Measurements from ENCODE around the gene CEP68.
"Not testable (repeated sequence)": the region's sequence is repeated elsewhere in the genome, so short reads cannot be mapped to it uniquely, and the experiment has no call there.

CEP68 gene

DNA sequence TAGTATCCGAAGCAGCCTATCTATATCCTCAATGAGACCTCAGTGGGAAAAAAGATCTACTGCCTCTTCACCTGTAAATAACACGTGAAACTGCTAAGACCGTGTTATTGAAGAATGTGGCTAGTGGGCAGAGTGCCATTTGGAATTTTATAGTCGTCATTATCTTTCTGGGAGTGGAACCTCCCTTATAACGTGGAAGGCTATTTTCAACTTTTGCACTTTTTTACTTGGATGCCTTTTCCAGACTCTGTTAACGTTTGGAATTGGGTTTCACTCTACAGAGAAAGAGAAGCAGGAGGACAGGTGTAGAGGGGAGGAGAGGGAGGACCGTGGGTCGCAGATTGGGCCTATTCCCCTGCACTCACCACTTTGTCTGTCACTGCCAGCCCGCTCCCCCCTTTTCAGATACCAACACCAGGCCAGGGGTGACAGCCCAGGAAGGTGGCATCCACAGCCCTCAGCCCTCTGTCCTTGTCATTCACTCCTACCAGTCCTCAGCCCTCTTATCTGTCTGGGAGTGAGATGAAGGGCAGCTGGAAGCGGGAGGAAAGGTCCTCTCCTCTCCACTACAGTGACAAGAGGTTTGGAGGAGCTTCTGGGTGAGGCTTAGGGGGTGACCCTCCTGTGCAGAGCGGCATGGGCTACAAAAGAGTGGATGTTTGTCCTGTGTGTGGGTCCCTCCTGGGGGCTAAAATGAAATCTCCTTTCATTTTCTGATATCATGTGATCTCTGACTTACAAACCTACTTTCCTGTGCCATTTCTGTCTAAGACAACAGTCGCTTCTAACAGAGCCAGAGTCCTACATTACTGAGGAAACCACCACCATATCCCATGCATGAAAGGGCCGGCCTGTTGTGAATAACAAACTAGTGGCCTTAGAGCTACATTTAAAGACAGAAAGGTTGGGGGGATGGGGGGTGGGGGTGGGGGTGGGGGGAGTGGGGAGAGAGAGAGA, 23.9 kb upstream of the CEP68 start:
- no peak for DNase-seq

DNA sequence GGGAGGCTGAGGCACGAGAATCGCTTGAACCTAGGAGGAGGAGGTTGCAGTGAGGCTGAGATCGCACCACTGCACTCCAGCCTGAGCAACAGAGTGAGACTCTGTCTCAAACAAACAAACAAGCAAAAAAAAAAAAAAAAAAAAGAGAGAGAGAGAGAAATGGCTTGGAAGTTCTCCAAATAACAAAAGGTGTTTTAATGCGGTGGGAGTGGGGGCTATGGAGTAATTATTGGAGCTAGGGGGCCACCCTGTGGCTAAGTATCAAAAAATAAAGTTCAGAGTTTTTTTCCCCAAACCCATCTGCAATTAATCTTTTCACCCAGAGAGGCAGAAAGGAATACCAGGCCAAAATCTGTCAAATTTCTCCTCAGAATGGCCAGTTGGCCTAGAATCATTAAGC, 23.0 kb upstream of the CEP68 start:
- no peak for DNase-seq

DNA sequence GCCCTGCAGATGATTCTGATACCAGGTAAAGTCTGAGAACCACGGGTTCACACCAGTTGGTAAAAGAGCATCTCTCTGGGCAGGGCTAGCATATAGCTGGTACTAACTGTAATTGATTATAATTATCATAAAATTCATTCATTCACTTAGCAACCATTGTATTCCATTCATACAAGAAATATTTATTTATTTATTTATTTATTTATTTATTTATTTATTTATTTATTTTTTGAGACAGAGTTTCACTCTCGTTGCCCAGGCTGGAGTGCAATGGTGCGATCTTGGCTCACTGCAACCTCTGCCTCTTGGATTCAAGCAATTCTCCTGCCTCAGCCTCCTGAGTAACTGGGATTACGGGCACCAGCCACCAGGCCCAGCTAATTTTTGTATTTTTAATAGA, 22.5 kb upstream of the CEP68 start:
- DNase-seq: not testable (repeated sequence)

DNA sequence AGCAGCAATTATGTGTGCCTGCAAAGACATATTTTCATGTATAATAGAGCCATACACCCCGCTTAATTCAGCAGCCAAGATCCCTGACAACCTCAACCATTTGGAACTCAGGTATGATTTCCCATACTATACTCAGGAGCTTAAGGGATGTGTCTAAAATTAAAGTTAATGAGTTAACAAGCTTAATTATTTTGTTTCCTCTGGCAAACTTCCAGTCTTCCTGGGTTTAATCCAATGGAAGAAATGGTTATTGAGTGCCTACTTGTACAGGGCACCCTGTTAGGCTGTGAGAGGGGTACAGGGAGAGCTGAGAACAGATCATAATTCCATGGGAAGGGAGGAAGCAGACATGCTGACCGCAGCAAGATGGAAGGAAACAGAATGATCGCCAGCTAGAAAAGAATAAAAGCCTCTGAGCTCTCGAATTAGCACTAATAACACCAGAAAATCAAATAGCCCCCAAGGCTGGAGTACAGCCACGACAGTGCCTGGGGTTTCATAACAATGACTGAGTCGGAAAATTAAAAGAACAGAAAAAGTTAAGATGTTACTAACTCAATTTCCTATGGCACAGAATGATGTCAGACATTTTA, 20.8 kb upstream of the CEP68 start:
- DNase-seq: no peak

DNA sequence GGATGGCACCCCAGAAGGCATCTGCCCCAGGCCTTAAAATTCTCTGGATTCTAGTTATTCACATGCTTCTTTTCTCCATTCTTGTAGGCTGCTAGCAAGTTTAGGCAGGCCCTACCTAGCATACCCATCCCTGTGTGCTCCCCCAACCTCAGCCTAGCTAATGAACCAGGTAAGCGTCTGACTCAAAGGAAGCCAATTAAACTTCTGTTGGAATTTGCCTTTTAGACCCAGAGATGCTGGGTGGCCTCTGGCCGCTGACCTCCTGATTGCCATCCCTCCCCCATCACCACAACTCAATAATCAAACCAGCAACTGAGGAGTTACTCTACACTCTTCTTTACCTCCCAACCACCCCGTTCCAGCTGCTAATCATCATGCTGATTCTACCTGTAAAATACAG, 19.0 kb upstream of the CEP68 start:
- DNase-seq: no peak

DNA sequence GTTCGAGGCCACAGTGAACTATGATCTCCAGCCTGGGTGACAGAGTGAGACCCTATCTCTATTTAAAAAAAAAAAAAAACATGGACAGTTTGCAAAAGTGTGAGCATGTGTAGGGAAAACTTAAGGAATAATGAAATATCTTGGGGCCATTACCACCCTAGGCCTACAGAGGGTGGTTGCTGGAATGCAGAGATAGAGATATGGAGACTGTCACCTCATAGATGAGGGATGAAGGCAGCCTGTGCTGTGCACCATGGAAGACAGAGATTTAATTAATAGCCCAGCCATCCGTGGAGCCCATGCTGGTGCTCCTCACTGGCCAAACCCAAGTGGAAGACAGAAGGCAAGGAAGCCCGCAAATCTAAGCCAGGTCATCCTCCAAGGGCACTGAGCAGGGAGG, 16.6 kb upstream of the CEP68 start:
- DNase-seq: no peak

DNA sequence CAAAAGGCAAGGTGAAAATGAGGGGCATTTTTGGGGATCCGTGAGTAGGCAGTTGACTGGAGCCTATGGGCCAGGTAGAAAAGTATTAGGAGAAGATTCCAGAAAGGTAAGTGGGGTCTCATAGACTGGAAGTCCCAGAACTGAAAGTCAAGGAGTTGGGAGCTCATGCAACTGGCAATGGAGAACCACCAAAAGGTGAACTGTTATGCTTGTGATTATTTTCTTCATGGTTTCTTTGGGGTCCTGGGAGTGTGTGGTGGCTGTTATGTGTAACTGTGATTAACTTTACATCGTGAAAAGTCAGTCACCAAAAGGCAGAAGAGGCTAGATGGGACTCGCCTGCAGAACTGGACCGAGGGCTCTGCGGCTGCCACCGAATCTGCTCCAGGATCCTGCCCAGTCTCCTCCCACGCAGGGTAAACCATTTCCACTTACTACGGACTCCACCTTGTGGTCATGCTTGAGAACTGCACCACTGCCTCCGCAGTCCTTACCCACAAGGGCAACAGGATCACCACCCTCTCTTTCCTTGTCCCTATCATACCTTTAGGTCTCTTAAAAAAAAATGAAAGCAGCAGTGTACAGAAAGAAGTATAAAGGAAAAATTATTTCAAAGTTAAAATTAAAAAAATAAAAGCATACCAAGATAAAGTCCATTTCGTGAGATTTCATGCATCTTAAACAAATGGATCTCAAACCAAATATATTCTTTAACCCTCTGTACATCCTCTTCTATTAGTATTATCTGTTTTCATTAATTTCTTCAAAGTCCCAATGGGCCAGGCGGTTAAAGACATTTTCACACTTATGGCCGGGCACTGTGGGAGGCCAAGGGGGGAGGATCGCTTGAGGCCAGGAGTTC, 15.6 kb upstream of the CEP68 start:
- peak; percentile 85 for DNase-seq

DNA sequence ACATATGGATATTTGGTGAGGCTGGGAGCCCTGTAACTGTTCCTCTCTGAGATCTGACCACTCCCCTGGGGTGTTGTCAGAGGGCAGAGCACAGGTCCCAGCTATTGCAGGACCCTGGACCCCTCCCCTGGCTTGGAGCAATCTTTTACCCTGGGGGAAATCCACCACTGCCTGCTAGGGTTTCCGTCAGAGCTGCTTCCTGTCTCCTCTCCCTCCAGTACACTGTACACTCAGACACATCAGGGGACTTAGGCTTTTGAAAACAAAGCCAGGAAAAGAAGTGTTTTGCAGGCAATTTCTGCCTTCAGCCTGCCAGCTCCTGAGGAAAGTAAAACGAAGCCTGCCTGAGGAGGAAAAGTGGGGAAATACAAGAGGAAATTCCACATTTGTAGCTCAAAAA, 13.2 kb upstream of the CEP68 start:
- DNase-seq: no peak

DNA sequence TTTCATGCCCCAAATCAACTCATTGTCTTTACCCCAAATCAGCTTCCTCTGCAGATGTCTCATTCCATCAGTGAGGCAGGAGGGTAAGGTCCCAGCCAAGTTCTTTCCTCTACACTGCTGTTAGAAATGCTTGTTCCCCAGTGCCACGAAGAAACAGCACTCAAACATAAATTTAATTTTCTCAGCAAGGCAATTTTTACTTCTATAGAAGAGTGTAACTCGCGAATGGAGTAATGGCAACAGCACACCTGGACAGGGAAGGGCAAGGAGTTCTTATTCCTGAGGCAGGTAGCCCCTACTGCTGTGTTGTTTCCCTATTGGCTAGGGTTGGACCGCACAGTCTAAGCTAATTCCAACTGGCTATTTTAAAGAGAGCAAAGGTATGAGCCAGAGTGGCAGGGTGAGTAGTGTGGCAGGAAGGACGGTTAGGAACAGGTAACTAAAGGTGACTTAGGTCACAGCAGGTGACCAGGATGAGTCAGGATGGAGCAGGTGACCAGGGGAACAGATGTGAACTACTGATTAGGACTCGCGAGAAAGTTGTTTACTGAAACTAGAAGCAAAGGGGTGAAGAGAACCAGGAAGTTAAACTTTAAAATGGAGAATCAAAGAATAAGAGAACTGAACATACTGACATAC, 12.0 kb upstream of the CEP68 start:
- DNase-seq: no peak

DNA sequence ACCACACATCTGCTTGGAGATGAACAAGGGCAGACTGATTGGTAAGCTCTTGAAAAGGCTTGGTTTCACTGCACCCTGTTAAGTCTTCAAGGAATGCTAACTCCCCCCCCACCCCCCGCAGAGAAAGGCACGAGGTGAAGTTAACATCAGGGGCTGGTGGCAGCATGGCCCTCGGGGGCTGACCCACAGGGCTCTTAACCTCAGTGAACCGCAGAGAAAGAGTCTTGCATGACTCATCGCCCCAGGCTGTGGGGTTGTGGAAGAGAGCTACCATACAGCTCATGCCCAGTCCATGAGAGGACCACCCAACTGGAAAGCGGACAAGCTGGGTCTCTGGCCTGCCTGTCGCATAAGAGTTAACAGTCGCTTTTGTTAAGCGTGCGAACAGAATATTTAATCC, 10.6 kb upstream of the CEP68 start:
- no peak for DNase-seq

DNA sequence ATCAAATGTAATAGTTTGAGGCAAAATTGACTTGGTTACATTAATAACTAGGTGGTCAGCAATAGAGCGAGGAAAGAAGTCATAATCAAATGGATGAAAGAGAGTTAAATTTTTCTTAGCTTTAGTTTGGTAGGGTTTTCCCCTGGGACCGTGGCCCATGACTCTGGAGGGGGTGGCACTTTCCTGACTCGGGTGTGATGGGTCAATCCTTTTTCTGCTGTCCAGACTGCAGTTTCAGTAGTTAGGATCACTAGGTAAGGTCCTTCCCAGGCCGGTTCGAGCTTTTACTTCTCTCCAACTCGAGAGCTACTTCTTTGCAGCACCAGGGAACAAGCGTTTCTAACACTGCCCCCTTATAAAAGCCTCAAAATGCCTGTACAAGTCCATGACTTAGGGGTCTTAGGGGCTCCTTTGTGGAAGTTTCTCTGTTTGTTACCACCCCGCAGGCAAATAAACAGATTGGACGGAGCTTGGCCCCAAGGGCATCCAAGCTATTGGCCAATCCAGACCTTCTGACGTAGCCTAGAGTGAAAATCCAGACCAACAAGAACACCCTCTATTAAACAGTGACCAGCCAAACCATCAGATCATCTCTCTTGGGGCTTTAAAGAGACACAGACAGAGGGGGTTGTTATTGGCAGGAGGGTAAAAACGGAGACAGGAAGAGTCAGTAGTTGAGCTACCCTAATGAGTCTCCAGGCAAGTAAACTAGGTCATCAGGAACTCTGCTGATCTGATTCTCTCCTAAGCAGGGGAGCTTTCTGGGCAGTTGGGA, 9.4 kb upstream of the CEP68 start:
- no peak for DNase-seq

DNA sequence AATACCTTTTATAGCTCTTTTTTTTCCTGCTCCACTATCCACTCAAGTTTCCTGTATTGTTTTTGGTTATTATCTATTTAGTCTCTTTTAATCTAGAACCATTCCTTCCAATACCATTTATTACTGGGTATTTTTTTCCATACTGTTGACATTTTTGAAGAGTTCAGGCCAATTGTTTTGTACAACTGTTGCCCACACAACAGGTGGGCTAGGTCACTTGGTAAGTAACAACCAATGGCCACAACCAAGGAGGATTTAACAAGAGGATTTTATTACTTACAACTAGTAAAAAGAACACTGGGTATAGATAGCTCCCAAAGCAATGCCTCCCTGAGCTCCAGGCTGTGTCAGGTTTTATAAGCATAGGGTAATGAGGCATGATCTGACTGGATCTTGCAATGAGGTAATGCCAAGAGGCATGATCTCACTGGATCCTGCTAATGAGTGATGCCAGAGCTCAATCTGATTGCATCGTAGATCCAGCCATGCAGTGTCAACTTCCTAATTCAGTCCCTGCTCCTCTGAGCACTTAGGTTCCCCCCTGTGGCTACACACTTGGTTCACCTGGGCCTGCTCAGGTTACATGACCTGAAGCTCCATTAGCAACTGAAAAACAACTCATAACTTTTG, 7.1 kb upstream of the CEP68 start:
- DNase-seq: no peak

DNA sequence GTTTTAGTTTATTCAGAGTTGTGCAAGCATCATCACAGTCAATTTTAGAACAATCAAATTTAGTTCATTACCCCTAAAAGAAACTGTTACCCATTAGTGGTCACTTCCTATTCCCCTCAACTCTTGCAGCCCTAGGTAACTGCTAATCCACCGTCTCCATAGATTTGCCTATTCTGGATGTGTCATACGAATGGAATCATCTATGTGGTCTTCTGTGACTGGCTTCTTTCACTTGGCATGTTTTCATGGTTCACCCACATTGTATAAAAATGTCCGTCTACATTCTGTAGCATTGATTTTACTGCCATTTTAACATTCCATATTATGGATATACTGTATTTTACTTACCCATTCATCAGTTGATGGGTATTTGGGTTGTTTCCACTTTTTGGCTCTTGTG, 5.3 kb upstream of the CEP68 start:
- DNase-seq: no peak

DNA sequence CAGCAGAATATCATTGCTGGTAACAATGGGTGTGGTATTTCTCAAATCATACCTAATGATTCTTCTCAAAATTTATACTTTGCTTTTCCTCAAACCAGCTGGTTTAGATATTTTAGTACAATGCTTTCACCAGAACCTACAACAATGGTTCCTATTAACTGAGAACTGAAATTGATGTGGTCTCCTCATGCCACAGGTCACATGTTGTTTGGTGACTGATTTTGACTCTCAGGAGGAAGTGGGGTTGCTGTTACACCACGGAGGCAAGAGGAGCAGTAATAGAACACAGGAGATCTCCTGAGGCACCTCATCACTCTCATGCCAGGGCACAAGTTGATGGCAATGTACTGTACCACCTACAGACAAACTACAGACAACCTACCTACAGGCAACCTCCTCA, 3.0 kb upstream of the CEP68 start:
- DNase-seq: peak; percentile 74

DNA sequence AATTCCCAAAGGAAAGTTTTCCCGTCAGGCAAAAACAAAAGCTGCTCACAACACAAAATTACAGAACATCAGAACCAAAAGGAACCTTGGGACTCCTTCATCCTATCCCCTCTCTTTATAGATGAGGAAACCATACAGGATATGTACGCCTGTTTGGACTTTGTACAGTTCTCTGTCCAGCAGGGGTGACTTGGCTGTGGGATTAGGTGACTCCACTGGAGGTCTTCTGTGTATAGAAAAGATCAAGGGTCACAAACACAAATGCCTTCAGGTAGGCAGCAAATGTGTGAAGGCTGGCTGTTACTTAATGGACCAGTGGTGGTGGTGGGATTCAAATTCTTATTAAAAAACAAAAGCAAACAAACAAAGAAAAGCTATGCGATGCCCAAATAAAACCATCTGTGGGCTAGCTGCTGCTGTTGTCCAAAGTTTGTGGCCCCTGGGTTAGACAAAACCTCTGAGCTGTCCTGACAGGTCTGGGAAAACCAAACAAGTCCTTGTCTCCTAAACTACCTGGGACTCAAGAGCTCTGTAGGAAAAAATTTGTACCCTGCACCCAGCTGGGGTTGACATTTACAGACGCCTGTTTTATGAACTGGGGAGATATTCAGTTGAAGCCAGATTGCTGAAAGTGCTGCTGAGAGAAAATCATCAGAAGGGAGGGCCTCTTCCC, 1.3 kb upstream of the CEP68 start:
- no peak for DNase-seq

DNA sequence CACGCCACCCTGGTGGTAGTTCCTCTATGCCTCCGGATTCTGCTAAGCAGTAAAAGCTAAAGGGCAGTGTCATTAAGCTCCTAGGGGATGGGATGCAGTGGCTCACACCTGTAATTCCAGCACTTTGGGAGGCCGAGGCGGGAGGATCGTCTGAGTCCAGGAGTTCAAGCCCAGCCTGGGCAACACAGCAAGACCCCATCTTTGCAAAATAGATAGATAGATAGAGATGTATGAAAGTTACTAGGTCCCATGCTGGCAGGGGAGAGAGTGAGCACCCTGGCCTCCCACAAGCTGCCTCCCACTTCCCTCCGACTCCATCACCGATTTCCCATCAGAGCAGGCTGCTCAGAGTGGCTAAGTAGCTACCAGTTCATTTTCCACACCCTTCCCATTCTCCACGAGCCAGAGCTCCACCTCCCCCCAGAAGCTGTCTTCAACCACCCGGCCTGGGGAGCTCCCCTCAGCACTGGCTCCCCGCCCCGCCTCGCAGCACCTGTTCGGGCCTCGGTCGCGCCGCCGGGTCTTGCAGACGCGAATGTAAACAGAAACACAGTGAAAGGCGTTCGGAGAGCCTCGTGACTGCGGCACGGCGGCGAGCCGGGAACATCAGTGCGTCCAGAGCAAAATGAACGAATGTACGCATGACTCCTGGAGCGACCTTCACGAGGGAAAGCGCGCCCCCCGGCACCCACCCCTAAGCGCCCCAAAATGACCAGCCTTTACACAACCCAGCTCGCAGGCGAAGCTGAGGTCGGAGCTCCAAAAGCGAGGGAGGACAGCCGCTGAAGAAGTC, 598 bp upstream of the CEP68 start:
- no peak for DNase-seq

DNA sequence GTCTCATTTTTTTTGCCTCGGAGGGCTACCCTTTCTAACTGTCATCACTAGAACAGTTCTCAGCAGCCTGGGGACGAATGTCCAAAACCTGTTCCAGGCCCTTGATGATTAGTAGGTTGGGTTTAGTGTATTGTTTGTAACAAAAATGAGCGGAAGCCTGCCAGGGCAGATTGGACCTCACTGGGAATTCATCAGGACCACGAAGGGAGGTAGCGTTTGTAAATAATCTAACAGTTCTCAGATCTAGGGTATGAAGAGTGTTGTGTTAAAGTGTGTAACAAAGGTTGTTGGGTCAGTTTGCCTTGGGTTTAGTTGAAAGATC, 799 bp downstream of the CEP68 start:
- no peak for DNase-seq

DNA sequence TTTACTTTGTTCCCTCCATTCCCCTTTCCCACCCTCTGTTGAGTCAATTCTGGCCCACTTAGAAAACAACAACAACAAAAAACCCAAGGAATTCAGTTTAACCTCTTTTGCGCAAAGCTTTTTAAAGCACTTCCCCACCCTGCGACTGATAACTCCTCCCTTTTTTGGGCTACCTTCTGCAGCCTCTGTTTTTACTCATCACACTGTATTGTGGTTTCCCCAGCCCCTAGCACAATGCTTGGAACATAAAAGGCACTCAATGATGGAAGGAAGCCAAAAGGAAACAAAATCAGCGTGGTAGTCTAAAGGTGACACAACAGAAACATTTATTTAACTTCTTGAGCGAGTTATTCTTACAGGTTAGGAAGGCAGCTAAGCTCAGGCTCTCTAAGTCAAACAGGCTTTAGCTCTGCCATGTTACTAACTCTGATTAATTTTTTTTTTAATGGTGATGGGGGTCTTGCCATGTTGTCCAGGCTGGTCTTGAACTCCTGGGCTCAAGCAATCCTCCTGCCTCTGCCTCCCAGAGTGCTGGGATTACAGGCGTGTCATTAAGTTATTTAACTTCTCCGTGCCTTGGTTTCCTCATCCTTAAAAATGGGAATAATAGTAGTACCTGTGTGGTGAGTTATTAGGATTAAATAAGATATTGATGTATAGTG, 1.3 kb downstream of the CEP68 start:
- DNase-seq: peak; percentile 87

DNA sequence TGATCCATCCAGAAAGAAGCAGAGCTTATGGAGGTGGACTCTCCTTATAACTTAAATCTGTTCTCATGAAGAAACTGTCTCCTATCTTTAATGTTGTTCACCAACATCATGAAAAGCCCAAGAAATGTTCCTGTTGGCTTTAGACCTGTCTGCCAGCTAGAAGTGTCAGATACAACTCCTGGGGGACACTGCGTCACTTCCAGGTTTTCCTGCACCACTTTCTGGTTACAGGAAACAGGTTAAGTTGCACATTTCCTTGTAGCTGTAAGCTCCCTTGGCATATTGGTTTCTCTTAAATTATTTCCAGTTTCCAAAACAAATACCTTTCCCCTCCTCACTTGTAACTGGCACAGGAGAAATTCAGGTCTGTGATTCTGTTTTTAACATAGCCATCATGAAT, 2.9 kb downstream of the CEP68 start:
- DNase-seq: no peak

All from activated CD4-positive, alpha-beta T cell treated with anti-CD3 and anti-CD28 coated beads, Interleukin-2, Interleukin-6, amounts not matched to agents 100 ng/mL and 50 ng/mL, durations not matched to agents 16 hours and 8 hours (primary cell).